HG03457 (cell line): ENCODE data around the gene RPL22.

ENCODE experiments used
- ATAC-seq: cut with Tn5 transposase; IDR thresholded peaks from one replicate; pipeline ENCODE4 v1.9.1; 2021; ENCODE audit warnings: moderate number of reproducible peaks; ENCODE audit not compliant: unreplicated experiment

The RPL22 gene

GRCh38 chr1:6157132-6157527 is 42.3 kb downstream of the RPL22 start:
- no peak for ATAC-seq

GRCh38 chr1:6154525-6155319 is 44.7 kb downstream of the RPL22 start:
- ATAC-seq = no peak

GRCh38 chr1:6152882-6153281 is 46.5 kb downstream of the RPL22 start:
- no peak for ATAC-seq

GRCh38 chr1:6152181-6152580 is 47.2 kb downstream of the RPL22 start:
- no peak for ATAC-seq

GRCh38 chr1:6151291-6151822 is 48.0 kb downstream of the RPL22 start:
- ATAC-seq = no peak

GRCh38 chr1:6150006-6150938 is 49.1 kb downstream of the RPL22 start:
- no peak for ATAC-seq

GRCh38 chr1:6149597-6149996 is 49.8 kb downstream of the RPL22 start:
- no peak for ATAC-seq

GRCh38 chr1:6148497-6149241 is 50.7 kb downstream of the RPL22 start:
- no peak for ATAC-seq

GRCh38 chr1:6145864-6146410 is 53.5 kb downstream of the RPL22 start:
- ATAC-seq = no peak

GRCh38 chr1:6145396-6145750 is 54.0 kb downstream of the RPL22 start:
- ATAC-seq = no peak

- ATAC-seq = no peak
These were observed 54.6 kb downstream of the RPL22 start for GRCh38 chr1:6144647-6145395.

- no peak for ATAC-seq
These were observed 55.2 kb downstream of the RPL22 start for GRCh38 chr1:6144175-6144574.

- ATAC-seq = no peak
These were observed 56.0 kb downstream of the RPL22 start for GRCh38 chr1:6143395-6143794.

- no peak for ATAC-seq
These were observed 56.7 kb downstream of the RPL22 start for GRCh38 chr1:6142734-6143133.

- no peak for ATAC-seq
These were observed 57.3 kb downstream of the RPL22 start for GRCh38 chr1:6142036-6142621.

GRCh38 chr1:6141592-6141991 is 57.8 kb downstream of the RPL22 start:
- no peak for ATAC-seq

GRCh38 chr1:6140413-6140812 is 59.0 kb downstream of the RPL22 start:
- no peak for ATAC-seq

GRCh38 chr1:6137758-6138157 is 61.6 kb downstream of the RPL22 start:
- ATAC-seq = no peak

- no peak for ATAC-seq
These were observed 62.7 kb downstream of the RPL22 start for GRCh38 chr1:6136516-6137220.
